DOHH2 (cell line): ENCODE data around the gene SCN1A.

Source experiments
- H3F3A ChIP-seq: fragments of 200-600 bp; sonication (generic), shearing (Covaris generic); 2 replicates; pipeline ENCODE4 v1.6.0; 2016; ENCODE audit warnings: antibody characterized with exemption, mild to moderate bottlenecking; ENCODE audit not compliant: control insufficient read depth, insufficient read depth
- H3K27ac ChIP-seq: fragments of 200-600 bp; sonication (generic); 2 replicates; pipeline ENCODE4 v1.5.1; 2014; ENCODE audit warnings: low read depth, mild to moderate bottlenecking, low read length, moderate library complexity
- H3K27me3 ChIP-seq: fragments of 200-600 bp; sonication (generic); 2 replicates; pipeline ENCODE4 v1.6.1; 2014; ENCODE audit warnings: mild to moderate bottlenecking, low read length, mixed read lengths; ENCODE audit not compliant: control insufficient read depth
- H3K36me3 ChIP-seq: fragments of 200-600 bp; sonication (generic); 2 replicates; pipeline ENCODE4 v1.6.1; 2014; ENCODE audit warnings: mild to moderate bottlenecking, low read length, moderate library complexity, mixed read lengths; ENCODE audit not compliant: control insufficient read depth
- H3K4me1 ChIP-seq: fragments of 200-600 bp; sonication (generic); 2 replicates; pipeline ENCODE4 v1.6.1; 2014; ENCODE audit warnings: mild to moderate bottlenecking, low read length, mixed read lengths; ENCODE audit not compliant: control insufficient read depth
- H3K4me2 ChIP-seq: fragments of 200-600 bp; sonication (generic); 2 replicates; pipeline ENCODE4 v1.6.0; 2014; ENCODE audit warnings: mild to moderate bottlenecking, low read length, moderate library complexity
- H3K4me3 ChIP-seq: fragments of 200-600 bp; sonication (generic); 2 replicates; pipeline ENCODE4 v1.5.1; 2014; ENCODE audit warnings: mild to moderate bottlenecking, low read length, mixed read lengths
- H3K79me2 ChIP-seq: fragments of 200-600 bp; sonication (generic); 2 replicates; pipeline ENCODE4 v1.6.1; 2014; ENCODE audit warnings: mild to moderate bottlenecking, low read length, mixed read lengths; ENCODE audit not compliant: control insufficient read depth
- H3K9me2 ChIP-seq: fragments of 200-600 bp; sonication (generic); replicated peaks from 2 replicates; pipeline ENCODE4 v1.6.1; 2014; ENCODE audit warnings: mild to moderate bottlenecking, low read length, mixed read lengths; ENCODE audit not compliant: control insufficient read depth
- H3K9me3 ChIP-seq: fragments of 200-600 bp; sonication (generic); 2 replicates; pipeline ENCODE4 v1.6.1; 2014; ENCODE audit warnings: antibody characterized with exemption, low read length, mixed read lengths; ENCODE audit not compliant: control insufficient read depth, insufficient read depth
- H4K20me1 ChIP-seq: fragments of 200-600 bp; sonication (generic); 2 replicates; pipeline ENCODE4 v1.6.0; 2014; ENCODE audit warnings: low read depth, mild to moderate bottlenecking, antibody characterized with exemption, low read length, moderate library complexity; ENCODE audit not compliant: control insufficient read depth, insufficient read depth
- CTCF ChIP-seq: fragments of 200-600 bp; sonication (generic); IDR thresholded peaks from one replicate; pipeline ENCODE4 v1.5.1; 2014; ENCODE audit warnings: antibody characterized with exemption, mild to moderate bottlenecking, low read depth, low read length; ENCODE audit not compliant: poor library complexity, severe bottlenecking
- EZH2phosphoT487 ChIP-seq: fragments of 200-600 bp; sonication (generic); IDR thresholded peaks from 2 replicates; pipeline ENCODE4 v1.6.1; 2017; ENCODE audit warnings: borderline replicate concordance, mild to moderate bottlenecking, antibody characterized with exemption, low read length, moderate library complexity, mixed read lengths

SCN1A gene

GRCh38 chr2:166042356-166042755, 85.5 kb downstream of the SCN1A start:
- no peaks in the 10 kb centered on the region for H3K27me3 ChIP-seq
- no peaks in the 10 kb centered on the region for H3K9me2 ChIP-seq
- no peak overlapping the region for H3K4me2 ChIP-seq
- H3K4me3 ChIP-seq, result no peak overlapping the region
- no peak overlapping the region for H3K27ac ChIP-seq
- H3F3A ChIP-seq, result no peaks in the 10 kb centered on the region
- no peak for TF ChIP-seq CTCF
- no peak for TF ChIP-seq EZH2phosphoT487
- no peaks in the 10 kb centered on the region for H3K79me2 ChIP-seq
- H3K36me3 ChIP-seq, result no peaks in the 10 kb centered on the region
- H3K9me3 ChIP-seq, result no peaks in the 10 kb centered on the region
- H4K20me1 ChIP-seq, result no peaks in the 10 kb centered on the region
- H3K4me1 ChIP-seq, result no peaks in the 10 kb centered on the region

GRCh38 chr2:166041613-166042012, 86.2 kb downstream of the SCN1A start:
- Histone ChIP-seq H3K4me2 (no peak overlapping the region), H4K20me1 (no peaks in the 10 kb centered on the region), H3K4me1 (no peaks in the 10 kb centered on the region), H3F3A (no peaks in the 10 kb centered on the region), H3K36me3 (no peaks in the 10 kb centered on the region), H3K27me3 (no peaks in the 10 kb centered on the region), H3K9me3 (no peaks in the 10 kb centered on the region), H3K79me2 (no peaks in the 10 kb centered on the region), H3K4me3 (no peak overlapping the region), H3K9me2 (no peaks in the 10 kb centered on the region), H3K27ac (no peak overlapping the region)
- TF ChIP-seq EZH2phosphoT487 (no peak), CTCF (no peak)

DNA sequence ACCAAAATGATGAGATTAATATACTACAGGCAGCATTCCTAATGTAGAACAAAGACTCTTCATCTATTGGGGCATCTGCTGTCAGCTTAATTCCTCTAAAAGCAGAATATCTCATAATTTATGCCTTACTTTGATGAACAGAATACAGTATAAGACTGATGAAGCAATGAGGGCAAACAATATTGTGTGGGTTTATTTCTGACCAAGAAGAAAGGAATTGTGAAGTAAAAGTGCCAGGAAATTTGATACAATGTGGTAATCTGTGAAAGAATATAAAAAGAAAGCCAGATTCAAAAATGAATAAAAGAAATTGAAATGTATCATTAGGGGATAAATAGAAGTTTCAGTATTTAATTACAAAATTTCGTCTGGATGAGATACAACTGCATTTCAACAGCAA, 95.5 kb downstream of the SCN1A start:
- TF ChIP-seq EZH2phosphoT487, result no peak
- no peak for TF ChIP-seq CTCF
- Histone ChIP-seq H3K4me1 (no peaks in the 10 kb centered on the region), H3K27me3 (0 out of 2 replicates have a peak, but pooled peaks cover 3% of the 10 kb centered on the region), H3K9me3 (no peaks in the 10 kb centered on the region), H3K27ac (no peak overlapping the region), H4K20me1 (no peaks in the 10 kb centered on the region), H3K9me2 (no peaks in the 10 kb centered on the region), H3K4me2 (no peak overlapping the region), H3K36me3 (no peaks in the 10 kb centered on the region), H3F3A (no peaks in the 10 kb centered on the region), H3K4me3 (no peak overlapping the region), H3K79me2 (no peaks in the 10 kb centered on the region)

DNA sequence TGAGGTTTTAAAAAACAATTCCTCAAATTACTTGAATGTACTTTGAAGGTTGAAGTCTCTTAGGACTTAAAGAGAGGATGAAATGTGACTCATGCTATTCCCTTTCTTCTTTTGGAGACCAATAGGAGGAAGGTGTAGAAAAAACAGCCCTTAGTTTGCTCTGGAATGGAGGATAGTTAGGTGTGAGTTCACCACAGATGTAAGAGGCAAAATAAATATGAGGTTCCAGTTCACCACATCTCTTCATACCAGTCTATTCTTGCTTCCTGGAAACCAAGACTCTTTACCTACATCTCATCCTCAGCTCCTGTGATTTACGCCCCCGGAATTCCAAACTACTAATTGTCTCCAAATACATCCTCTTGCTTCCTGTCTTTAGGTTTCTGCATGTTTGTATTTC, 96.8 kb downstream of the SCN1A start:
- H3K36me3 ChIP-seq, result no peaks in the 10 kb centered on the region
- no peaks in the 10 kb centered on the region for H3K79me2 ChIP-seq
- no peaks in the 10 kb centered on the region for H4K20me1 ChIP-seq
- 0 out of 2 replicates have a peak, but pooled peaks cover 3% of the 10 kb centered on the region for H3K27me3 ChIP-seq
- no peaks in the 10 kb centered on the region for H3K9me3 ChIP-seq
- no peaks in the 10 kb centered on the region for H3K4me1 ChIP-seq
- H3K9me2 ChIP-seq, result no peaks in the 10 kb centered on the region
- no peak overlapping the region for H3K4me2 ChIP-seq
- no peak overlapping the region for H3K27ac ChIP-seq
- no peak for TF ChIP-seq EZH2phosphoT487
- TF ChIP-seq CTCF, result no peak
- H3F3A ChIP-seq, result no peaks in the 10 kb centered on the region
- H3K4me3 ChIP-seq, result no peak overlapping the region
